Neuronal stem cell (in vitro differentiated cells): ENCODE measurements around the gene DFFA.
"Not testable (repeated sequence)": the region's sequence is repeated elsewhere in the genome, so short reads cannot be mapped to it uniquely, and the experiment has no call there.

Experiments
- DNase-seq: peaks from one replicate; pipeline ENCODE4 v3.0.0-alpha.2; 2013; ENCODE audit warnings: low spot score
- H2AFZ ChIP-seq: one replicate; pipeline ENCODE4 v1.6.1; 2013; ENCODE audit warnings: mild to moderate bottlenecking, low read length, inconsistent platforms
- H2AK5ac ChIP-seq: 2 replicates; pipeline ENCODE4 v1.6.1; 2013; ENCODE audit warnings: low read depth, mild to moderate bottlenecking, inconsistent platforms, low read length, moderate library complexity, mixed read lengths
- H2BK120ac ChIP-seq: 2 replicates; pipeline ENCODE4 v1.6.1; 2013; ENCODE audit warnings: low read depth, mild to moderate bottlenecking, inconsistent platforms, low read length, moderate library complexity, mixed read lengths
- H2BK12ac ChIP-seq: one replicate; pipeline ENCODE4 v1.6.1; 2013; ENCODE audit warnings: low read length, inconsistent platforms
- H2BK15ac ChIP-seq: 2 replicates; pipeline ENCODE4 v1.6.1; 2013; ENCODE audit warnings: mild to moderate bottlenecking, low read length, inconsistent platforms, mixed read lengths
- H2BK5ac ChIP-seq: one replicate; pipeline ENCODE4 v1.6.1; 2013; ENCODE audit warnings: inconsistent platforms, mild to moderate bottlenecking, low read length, moderate library complexity
- H3K14ac ChIP-seq: one replicate; pipeline ENCODE4 v1.6.1; 2013; ENCODE audit warnings: low read length, inconsistent platforms
- H3K18ac ChIP-seq: 2 replicates; pipeline ENCODE4 v1.6.1; 2013; ENCODE audit warnings: low read length, inconsistent platforms
- H3K23ac ChIP-seq: 2 replicates; pipeline ENCODE4 v1.6.1; 2013; ENCODE audit warnings: low read depth, mild to moderate bottlenecking, mixed read lengths, low read length, inconsistent platforms; ENCODE audit not compliant: poor library complexity
- H3K27ac ChIP-seq: replicated peaks from 3 replicates; pipeline ENCODE4 v1.5.1; 2013; ENCODE audit warnings: low read length, inconsistent platforms
- H3K27me3 ChIP-seq, 3 experiments: 2 replicates each; pipeline ENCODE4 v1.6.1; 2013; ENCODE audit warnings: low read length in 3 of 3, mild to moderate bottlenecking in 2 of 3, inconsistent platforms in 1 of 3, low read depth in 1 of 3, mixed read lengths in 1 of 3, moderate library complexity in 1 of 3; ENCODE audit not compliant: control insufficient read depth in 3 of 3, insufficient read depth in 3 of 3
- H3K36me3 ChIP-seq, 2 donors: replicated peaks in 1 of 2; 2 replicates each; pipeline ENCODE4 v1.6.1; 2013; ENCODE audit warnings: low read length in 2 of 2; ENCODE audit not compliant: control insufficient read depth in 2 of 2, insufficient read depth in 2 of 2
- H3K4ac ChIP-seq: 2 replicates; pipeline ENCODE4 v1.6.1; 2013; ENCODE audit warnings: inconsistent platforms, mild to moderate bottlenecking, low read length, moderate library complexity
- H3K4me1 ChIP-seq, 2 donors: 1 replicate in 1 of 2; 2 replicates in 1 of 2; pipeline ENCODE4 v1.6.1; 2013; ENCODE audit warnings: low read length in 2 of 2, low read depth in 1 of 2; ENCODE audit not compliant: control insufficient read depth in 2 of 2, insufficient read depth in 1 of 2
- H3K4me2 ChIP-seq: one replicate; pipeline ENCODE4 v1.6.1; 2013; ENCODE audit warnings: mild to moderate bottlenecking, low read length, inconsistent platforms; ENCODE audit not compliant: insufficient read depth, poor library complexity, severe bottlenecking
- H3K4me3 ChIP-seq, 2 donors: 2 replicates each; pipeline ENCODE4 v1.5.1; 2013; ENCODE audit warnings: low read length in 2 of 2, mild to moderate bottlenecking in 2 of 2, inconsistent platforms in 1 of 2, moderate library complexity in 1 of 2
- H3K79me1 ChIP-seq: one replicate; pipeline ENCODE4 v1.6.1; 2013; ENCODE audit warnings: low read depth, mild to moderate bottlenecking, inconsistent platforms, low read length, moderate library complexity
- H3K9ac ChIP-seq: one replicate; pipeline ENCODE4 v1.6.1; 2013; ENCODE audit warnings: mild to moderate bottlenecking, low read depth, low read length, inconsistent platforms; ENCODE audit not compliant: poor library complexity
- H3K9me3 ChIP-seq, 2 donors: replicated peaks in 1 of 2; 2 replicates each; pipeline versions ENCODE3 to v1.6.1; 2013; ENCODE audit warnings: low read length in 2 of 2, mild to moderate bottlenecking in 2 of 2, inconsistent platforms in 1 of 2, low read depth in 1 of 2, mixed read lengths in 1 of 2, moderate library complexity in 1 of 2; ENCODE audit not compliant: control insufficient read depth in 2 of 2, insufficient read depth in 1 of 2
- H4K8ac ChIP-seq: one replicate; pipeline ENCODE4 v1.6.1; 2013; ENCODE audit warnings: low read depth, mild to moderate bottlenecking, inconsistent platforms, low read length, moderate library complexity
- H4K91ac ChIP-seq: one replicate; pipeline ENCODE4 v1.6.1; 2013; ENCODE audit warnings: low read length, low read depth, mild to moderate bottlenecking, inconsistent platforms; ENCODE audit not compliant: poor library complexity
- WGBS, 2 donors: extraction: QIAGEN DNeasy Blood & Tissue Kit; methylation state at CpG; one replicate each; pipeline ENCODE4 v1.1.7; 2013; ENCODE audit warnings: missing lambda C conversion rate in 2 of 2, mixed read lengths in 1 of 2; ENCODE audit not compliant: insufficient read length in 2 of 2, insufficient replicate concordance in 1 of 2; ENCODE audit errors: extremely low coverage in 2 of 2; 5-methylcytosine and 5-hydroxymethylcytosine counted together

DFFA gene

DNA sequence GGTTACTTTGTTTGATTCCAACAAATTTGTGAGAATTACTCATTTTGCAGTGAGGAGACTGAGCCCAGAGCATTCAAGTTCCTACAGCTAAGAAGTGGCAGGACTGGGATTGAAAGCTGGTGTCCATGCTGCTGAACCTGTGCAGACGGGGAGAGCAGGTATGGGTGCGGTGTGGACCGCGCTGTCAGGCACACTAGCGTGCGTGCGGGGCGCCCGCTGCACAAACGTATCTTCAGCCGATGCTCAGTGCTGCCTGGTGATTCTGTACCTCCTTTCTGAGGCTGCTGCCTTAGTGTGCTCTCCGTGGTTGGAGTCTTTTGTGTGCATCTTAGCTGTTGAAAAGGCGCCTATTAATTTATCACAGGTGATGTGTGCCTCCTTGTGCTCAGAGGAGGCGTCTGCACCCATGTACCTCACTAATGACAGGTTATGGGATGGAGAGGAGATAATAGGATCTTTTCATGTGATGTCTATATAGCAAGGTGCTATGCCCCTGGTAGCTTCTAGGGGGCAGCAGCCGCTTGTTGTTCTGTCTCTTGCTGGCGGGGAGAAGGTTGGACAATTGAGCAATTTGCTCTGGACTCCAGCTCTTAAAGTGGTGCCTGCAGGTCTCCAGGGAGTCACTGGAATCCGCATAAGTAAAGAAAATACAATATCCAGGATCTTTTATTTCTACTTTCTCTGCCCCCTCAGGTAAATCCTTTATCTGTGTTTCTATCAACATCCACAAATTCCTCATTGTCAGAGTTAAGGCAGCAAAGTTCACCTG is 35.0 kb upstream of the DFFA start:
- Histone ChIP-seq H4K8ac (no peak overlapping the region), H3K27ac (no peak overlapping the region), H4K91ac (no peak overlapping the region), H2BK5ac (no peak overlapping the region), H3K23ac (no peak overlapping the region), H2BK12ac (no peak overlapping the region), H3K36me3 (peaks cover 0 to 6% of the 10 kb centered on the region in 2 donors), H3K79me1 (peaks cover 5% of the 10 kb centered on the region), H2BK15ac (no peak overlapping the region), H2BK120ac (no peak overlapping the region), H3K27me3 (no peaks in the 10 kb centered on the region), H3K4me1 (peaks cover 20 to 25% of the 10 kb centered on the region in 2 donors), H3K9me3 (no peaks in the 10 kb centered on the region), H2AFZ (no peak overlapping the region), H3K4me2 (no peak overlapping the region), H3K14ac (peak overlapping the region; percentile 22), H3K9ac (peak overlapping the region; percentile 37), H3K4me3 (no peak overlapping the region), H3K18ac (no peak overlapping the region), H3K4ac (no peak overlapping the region), H2AK5ac (no peak overlapping the region)
- no peak for DNase-seq
- no CpG with 5 or more reads among the region's 17 CpGs for WGBS, 2 donors

GRCh38 chr1:10506677-10507047 is 34.3 kb upstream of the DFFA start:
- no peaks in the 10 kb centered on the region for H3K27me3 ChIP-seq
- H3K18ac ChIP-seq, result no peak overlapping the region
- H3K27ac ChIP-seq, result no peak overlapping the region
- no peak overlapping the region for H2BK15ac ChIP-seq
- no peak overlapping the region for H2AFZ ChIP-seq
- H3K4me3 ChIP-seq, result no peak overlapping the region
- no peak overlapping the region for H4K91ac ChIP-seq
- no peak overlapping the region for H3K4ac ChIP-seq
- H2BK12ac ChIP-seq, result no peak overlapping the region
- no peak overlapping the region for H2AK5ac ChIP-seq
- H4K8ac ChIP-seq, result no peak overlapping the region
- H3K4me1 ChIP-seq, result peaks cover 20 to 23% of the 10 kb centered on the region in 2 donors
- H3K9ac ChIP-seq, result no peak overlapping the region
- no peak overlapping the region for H2BK120ac ChIP-seq
- no peak overlapping the region for H3K23ac ChIP-seq
- peaks cover 0 to 5% of the 10 kb centered on the region in 2 donors for H3K36me3 ChIP-seq
- no peak overlapping the region for H2BK5ac ChIP-seq
- H3K14ac ChIP-seq, result no peak overlapping the region
- peaks cover 5% of the 10 kb centered on the region for H3K79me1 ChIP-seq
- H3K4me2 ChIP-seq, result no peak overlapping the region
- WGBS, 2 donors, result no CpG with 5 or more reads among the region's 4 CpGs
- H3K9me3 ChIP-seq, result no peaks in the 10 kb centered on the region
- no peak for DNase-seq

- not testable (repeated sequence) for H3K27ac ChIP-seq, H2AFZ ChIP-seq, H3K23ac ChIP-seq, H3K27me3 ChIP-seq, H3K14ac ChIP-seq, H2BK5ac ChIP-seq, H3K79me1 ChIP-seq, H4K91ac ChIP-seq, H2AK5ac ChIP-seq, H2BK12ac ChIP-seq, H3K4ac ChIP-seq, H3K9me3 ChIP-seq, H3K9ac ChIP-seq, H4K8ac ChIP-seq, H3K4me2 ChIP-seq, H3K18ac ChIP-seq, DNase-seq, H2BK120ac ChIP-seq, H2BK15ac ChIP-seq, H3K4me3 ChIP-seq, H3K36me3 ChIP-seq
- peaks cover 17 to 19% of the 10 kb centered on the region in 2 donors for H3K4me1 ChIP-seq
- no CpG with 5 or more reads among the region's 12 CpGs for WGBS, 2 donors
Observed at GRCh38 chr1:10506046-10506676, 33.8 kb upstream of the DFFA start.

GRCh38 chr1:10504249-10504648 is 31.9 kb upstream of the DFFA start:
- WGBS, 2 donors, result no CpG with 5 or more reads among the region's 5 CpGs
- H3K27me3 ChIP-seq, result no peaks in the 10 kb centered on the region
- H2AFZ ChIP-seq, result no peak overlapping the region
- no peak overlapping the region for H3K4me2 ChIP-seq
- no peak for DNase-seq
- H3K79me1 ChIP-seq, result peaks cover 2% of the 10 kb centered on the region
- no peak overlapping the region for H2BK12ac ChIP-seq
- no peak overlapping the region for H2BK120ac ChIP-seq
- H2BK15ac ChIP-seq, result no peak overlapping the region
- H4K91ac ChIP-seq, result no peak overlapping the region
- peaks cover 8 to 9% of the 10 kb centered on the region in 2 donors for H3K4me1 ChIP-seq
- no peak overlapping the region for H2AK5ac ChIP-seq
- H3K36me3 ChIP-seq, result peaks cover 0 to 2% of the 10 kb centered on the region in 2 donors
- H3K9ac ChIP-seq, result no peak overlapping the region
- H3K9me3 ChIP-seq, result no peaks in the 10 kb centered on the region
- no peak overlapping the region for H4K8ac ChIP-seq
- no peak overlapping the region for H3K27ac ChIP-seq
- no peak overlapping the region for H3K4me3 ChIP-seq
- H3K18ac ChIP-seq, result no peak overlapping the region
- H3K23ac ChIP-seq, result no peak overlapping the region
- no peak overlapping the region for H3K14ac ChIP-seq
- no peak overlapping the region for H3K4ac ChIP-seq
- no peak overlapping the region for H2BK5ac ChIP-seq
